Spinal cord (tissue), 10 donors: ENCODE data around the gene ATP5PO. TPM values are rescaled to one million over a fixed set of nuclear protein-coding genes. Genes with fewer than 3 reads are reported as not detected.

Source experiments
- DNase-seq, 6 donors: peaks; one replicate each; pipeline versions ENCODE4 v3.0.0 to v3.0.0-alpha.2; 2013 to 2015; ENCODE audit warnings: low spot score in 6 of 6, low read depth in 4 of 6
- H3K27ac ChIP-seq: one replicate; pipeline ENCODE4 v1.5.1; 2013; ENCODE audit warnings: low read depth, low read length, control low read depth
- H3K27me3 ChIP-seq: one replicate; pipeline ENCODE4 v1.6.1; 2013; ENCODE audit warnings: low read length; ENCODE audit not compliant: control insufficient read depth, insufficient read depth
- H3K36me3 ChIP-seq: one replicate; pipeline ENCODE4 v1.6.1; 2013; ENCODE audit warnings: low read length; ENCODE audit not compliant: control insufficient read depth, insufficient read depth
- H3K4me1 ChIP-seq: one replicate; pipeline ENCODE4 v1.6.1; 2013; ENCODE audit warnings: low read length; ENCODE audit not compliant: control insufficient read depth, insufficient read depth
- H3K4me3 ChIP-seq: one replicate; pipeline ENCODE4 v1.5.1; 2013; ENCODE audit warnings: low read depth, low read length, control low read depth
- H3K9me3 ChIP-seq: one replicate; pipeline ENCODE4 v1.6.1; 2013; ENCODE audit warnings: low read length; ENCODE audit not compliant: control insufficient read depth, insufficient read depth
- WGBS: methylation state at CpG from one replicate; pipeline ENCODE4 v1.1.5; 2013; ENCODE audit warnings: missing lambda C conversion rate; ENCODE audit not compliant: insufficient coverage; 5-methylcytosine and 5-hydroxymethylcytosine counted together
- polyA plus RNA-seq, 2 donors: library from polyadenylated mRNA; unstranded; fragments of 120-200 nt; gene quantifications; one replicate each; pipeline ENCODE4 v1.2.1, GENCODE V29; 2013; ENCODE audit not compliant: insufficient read length in 2 of 2
- total RNA-seq, 2 donors: library from RNA; depleted of rRNA in 1 of 2; stranded (reverse); fragments of 120-200 nt in 1 of 2; fragments of >200 nt in 1 of 2; gene quantifications; one replicate each; pipeline versions ENCODE4 v1.2.3 to v1.2.4, GENCODE V29; 2013 to 2014
- donor health status: healthy.

The ATP5PO gene
- total and polyA plus RNA-seq, 4 donors: 225 to 329 (median 284) TPM

- Histone ChIP-seq H3K4me1 (peaks cover 4% of the 10 kb centered on the region), H3K27me3 (no peaks in the 10 kb centered on the region), H3K27ac (no peak overlapping the region), H3K4me3 (no peak overlapping the region), H3K36me3 (no peaks in the 10 kb centered on the region), H3K9me3 (no peaks in the 10 kb centered on the region)
- DNase-seq: no peak
Observed at GRCh38 chr21:33942426-33942825, 26.8 kb upstream of the ATP5PO start.

GRCh38 chr21:33940881-33941245 is 25.3 kb upstream of the ATP5PO start:
- Histone ChIP-seq H3K9me3 (no peaks in the 10 kb centered on the region), H3K4me3 (no peak overlapping the region), H3K27me3 (no peaks in the 10 kb centered on the region), H3K4me1 (no peaks in the 10 kb centered on the region), H3K36me3 (no peaks in the 10 kb centered on the region), H3K27ac (no peak overlapping the region)
- WGBS: 67% methylated on average over 4 of the region's 5 CpGs
- no peak for DNase-seq

- Histone ChIP-seq H3K27me3 (no peaks in the 10 kb centered on the region), H3K9me3 (no peaks in the 10 kb centered on the region), H3K36me3 (no peaks in the 10 kb centered on the region), H3K4me3 (no peak overlapping the region), H3K27ac (no peak overlapping the region), H3K4me1 (no peaks in the 10 kb centered on the region)
- WGBS: 87% methylated on average over 10 of the region's 15 CpGs
- DNase-seq: no peak
Observed at GRCh38 chr21:33940164-33940880, 24.7 kb upstream of the ATP5PO start.

- Histone ChIP-seq H3K36me3 (no peaks in the 10 kb centered on the region), H3K4me1 (no peaks in the 10 kb centered on the region), H3K4me3 (no peak overlapping the region), H3K9me3 (no peaks in the 10 kb centered on the region), H3K27ac (no peak overlapping the region), H3K27me3 (no peaks in the 10 kb centered on the region)
- DNase-seq: peak in 1 of 6 donors; percentile 62
- 89% methylated on average over 3 of the region's 3 CpGs for WGBS
Observed at GRCh38 chr21:33939226-33939625, 23.6 kb upstream of the ATP5PO start.

GRCh38 chr21:33938381-33938780 is 22.8 kb upstream of the ATP5PO start:
- Histone ChIP-seq H3K27me3 (no peaks in the 10 kb centered on the region), H3K4me1 (no peaks in the 10 kb centered on the region), H3K36me3 (no peaks in the 10 kb centered on the region), H3K27ac (no peak overlapping the region), H3K9me3 (no peaks in the 10 kb centered on the region), H3K4me3 (no peak overlapping the region)
- WGBS: no CpG with 5 or more reads among the region's 3 CpGs
- no peak for DNase-seq

- 84% methylated on average over 10 of the region's 14 CpGs for WGBS
Observed at GRCh38 chr21:33937931-33938339, 22.3 kb upstream of the ATP5PO start.

GRCh38 chr21:33937146-33937545 is 21.5 kb upstream of the ATP5PO start:
- no peak for DNase-seq
- Histone ChIP-seq H3K27me3 (no peaks in the 10 kb centered on the region), H3K4me3 (no peak overlapping the region), H3K4me1 (peaks cover 1% of the 10 kb centered on the region), H3K9me3 (no peaks in the 10 kb centered on the region), H3K36me3 (no peaks in the 10 kb centered on the region), H3K27ac (no peak overlapping the region)
- 82% methylated on average over 4 of the region's 4 CpGs for WGBS

More at GRCh38 chr21:33937931-33938339, 22.3 kb upstream of the ATP5PO start:
- H3K9me3 ChIP-seq: no peaks in the 10 kb centered on the region
- no peak overlapping the region for H3K4me3 ChIP-seq
- H3K4me1 ChIP-seq: no peaks in the 10 kb centered on the region
- H3K27me3 ChIP-seq: no peaks in the 10 kb centered on the region
- no peak for DNase-seq
- no peaks in the 10 kb centered on the region for H3K36me3 ChIP-seq
- H3K27ac ChIP-seq: no peak overlapping the region

GRCh38 chr21:33936301-33937038 is 20.9 kb upstream of the ATP5PO start:
- no peaks in the 10 kb centered on the region for H3K36me3 ChIP-seq
- DNase-seq: no peak
- H3K27ac ChIP-seq: no peak overlapping the region
- no peaks in the 10 kb centered on the region for H3K27me3 ChIP-seq
- H3K4me1 ChIP-seq: peaks cover 4% of the 10 kb centered on the region
- H3K4me3 ChIP-seq: no peak overlapping the region
- WGBS: 85% methylated on average over 3 of the region's 4 CpGs
- no peaks in the 10 kb centered on the region for H3K9me3 ChIP-seq

GRCh38 chr21:33932731-33933130 is 17.1 kb upstream of the ATP5PO start:
- no peak for DNase-seq
- peaks cover 4% of the 10 kb centered on the region for H3K4me1 ChIP-seq
- H3K4me3 ChIP-seq: no peak overlapping the region
- WGBS: 93% methylated on average over 3 of the region's 5 CpGs
- no peak overlapping the region for H3K27ac ChIP-seq
- H3K9me3 ChIP-seq: no peaks in the 10 kb centered on the region
- H3K36me3 ChIP-seq: no peaks in the 10 kb centered on the region
- no peaks in the 10 kb centered on the region for H3K27me3 ChIP-seq
